Smooth muscle cell (in vitro differentiated cells): ENCODE data around the gene TAF5. TPM values are rescaled to one million over a fixed set of nuclear protein-coding genes. Genes with fewer than 3 reads are reported as not detected.

Source experiments
- DNase-seq: peaks from one replicate; lab custom pipeline; 2025; ENCODE audit not compliant: unreplicated experiment; lab: John Stamatoyannopoulos, UW
- H2AFZ ChIP-seq: fragments of 200-600 bp; sonication (generic); 2 replicates; pipeline ENCODE4 v1.6.0; 2016; ENCODE audit warnings: antibody characterized with exemption, low read depth, mild to moderate bottlenecking
- H3F3A ChIP-seq: fragments of 200-600 bp; sonication (generic); 2 replicates; pipeline ENCODE4 v1.6.0; 2017; ENCODE audit warnings: antibody characterized with exemption, low read depth
- H3K27ac ChIP-seq: fragments of 200-600 bp; sonication (generic); 2 replicates; pipeline ENCODE4 v1.5.1; 2016; ENCODE audit warnings: low read depth, mild to moderate bottlenecking
- H3K27me3 ChIP-seq: fragments of 200-600 bp; sonication (generic); 2 replicates; pipeline ENCODE4 v1.6.1; 2016; ENCODE audit warnings: low read depth, mild to moderate bottlenecking
- H3K36me3 ChIP-seq: fragments of 200-600 bp; sonication (generic); 2 replicates; pipeline ENCODE4 v1.5.1; 2016; ENCODE audit warnings: low read depth
- H3K4me1 ChIP-seq: fragments of 200-600 bp; sonication (generic); 2 replicates; pipeline ENCODE4 v1.5.1; 2016; ENCODE audit warnings: low read depth
- H3K4me2 ChIP-seq: fragments of 200-600 bp; sonication (generic); 2 replicates; pipeline ENCODE4 v1.6.0; 2016; ENCODE audit warnings: mild to moderate bottlenecking
- H3K4me3 ChIP-seq: fragments of 200-600 bp; sonication (generic); 2 replicates; pipeline ENCODE4 v1.5.1; 2016; ENCODE audit warnings: mild to moderate bottlenecking
- H3K79me2 ChIP-seq: fragments of 200-600 bp; sonication (generic); 2 replicates; pipeline ENCODE4 v1.6.0; 2016; ENCODE audit warnings: low read depth, mild to moderate bottlenecking
- H3K9ac ChIP-seq: fragments of 200-600 bp; sonication (generic); 2 replicates; pipeline ENCODE4 v1.6.0; 2016; ENCODE audit warnings: low read depth
- H3K9me3 ChIP-seq: fragments of 200-600 bp; sonication (generic); replicated peaks from 2 replicates; pipeline ENCODE4 v1.5.1; 2016; ENCODE audit warnings: low read depth
- H4K20me1 ChIP-seq: fragments of 200-600 bp; sonication (generic); 2 replicates; pipeline ENCODE4 v1.6.0; 2016; ENCODE audit warnings: low read depth
- WGBS: methylation state at CpG from one replicate; pipeline ENCODE4 v1.1.7; 2016; ENCODE audit warnings: low lambda C conversion rate; 5-methylcytosine and 5-hydroxymethylcytosine counted together
- polyA plus RNA-seq: library from polyadenylated mRNA; unstranded; fragments of >200 nt; fragmentation: Nextera tagmentation; extraction: Ambion mirVana; gene quantifications from 2 replicates; pipeline ENCODE4 v1.2.1, GENCODE V29; 2016
- total RNA-seq: library from RNA; depleted of rRNA; stranded (reverse); fragments of >200 nt; gene quantifications from 2 replicates; pipeline ENCODE4 v1.2.3, GENCODE V29; 2014
- TF ChIP-seq, protein P1 (sequence below): fragments of 200-600 bp; sonication (generic); IDR thresholded peaks from 2 replicates; pipeline ENCODE4 v1.5.1; 2017; ENCODE audit warnings: borderline replicate concordance, mild to moderate bottlenecking, antibody characterized with exemption; ENCODE audit not compliant: insufficient read depth, poor library complexity, severe bottlenecking

The TAF5 gene
- total and polyA plus RNA-seq, 2 experiments from 2014 or later: 3.5 to 4.5 TPM

DNA sequence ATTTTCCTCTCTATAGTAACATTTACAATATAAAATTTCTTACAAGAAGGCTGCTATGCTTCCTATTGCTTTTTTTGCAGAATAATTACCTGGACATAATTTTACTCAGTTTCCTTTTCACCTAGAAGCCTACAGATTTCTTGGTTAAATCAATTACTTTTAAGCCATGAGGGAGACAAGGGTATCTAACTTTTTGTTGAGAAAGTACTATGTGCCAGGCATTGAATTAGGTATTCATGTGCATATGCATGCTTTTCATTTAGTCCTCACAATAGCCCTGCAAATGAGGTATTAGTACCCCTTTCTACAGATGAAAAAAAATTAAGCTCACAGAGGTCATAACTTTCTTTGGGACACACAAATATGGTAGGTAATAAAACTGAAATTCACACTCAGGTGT lies 33.2 kb upstream of the TAF5 start:
- Histone ChIP-seq H3K4me3 (no peak overlapping the region), H3K27me3 (no peaks in the 10 kb centered on the region), H3K27ac (no peak overlapping the region), H3K9me3 (no peaks in the 10 kb centered on the region), H3F3A (no peaks in the 10 kb centered on the region), H3K4me2 (no peak overlapping the region), H3K9ac (no peak overlapping the region), H2AFZ (no peak overlapping the region), H3K79me2 (no peaks in the 10 kb centered on the region), H3K36me3 (no peaks in the 10 kb centered on the region), H4K20me1 (no peaks in the 10 kb centered on the region), H3K4me1 (no peaks in the 10 kb centered on the region)
- DNase-seq: no peak
- TF ChIP-seq, protein P1, sequence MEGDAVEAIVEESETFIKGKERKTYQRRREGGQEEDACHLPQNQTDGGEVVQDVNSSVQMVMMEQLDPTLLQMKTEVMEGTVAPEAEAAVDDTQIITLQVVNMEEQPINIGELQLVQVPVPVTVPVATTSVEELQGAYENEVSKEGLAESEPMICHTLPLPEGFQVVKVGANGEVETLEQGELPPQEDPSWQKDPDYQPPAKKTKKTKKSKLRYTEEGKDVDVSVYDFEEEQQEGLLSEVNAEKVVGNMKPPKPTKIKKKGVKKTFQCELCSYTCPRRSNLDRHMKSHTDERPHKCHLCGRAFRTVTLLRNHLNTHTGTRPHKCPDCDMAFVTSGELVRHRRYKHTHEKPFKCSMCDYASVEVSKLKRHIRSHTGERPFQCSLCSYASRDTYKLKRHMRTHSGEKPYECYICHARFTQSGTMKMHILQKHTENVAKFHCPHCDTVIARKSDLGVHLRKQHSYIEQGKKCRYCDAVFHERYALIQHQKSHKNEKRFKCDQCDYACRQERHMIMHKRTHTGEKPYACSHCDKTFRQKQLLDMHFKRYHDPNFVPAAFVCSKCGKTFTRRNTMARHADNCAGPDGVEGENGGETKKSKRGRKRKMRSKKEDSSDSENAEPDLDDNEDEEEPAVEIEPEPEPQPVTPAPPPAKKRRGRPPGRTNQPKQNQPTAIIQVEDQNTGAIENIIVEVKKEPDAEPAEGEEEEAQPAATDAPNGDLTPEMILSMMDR: no peak

DNA sequence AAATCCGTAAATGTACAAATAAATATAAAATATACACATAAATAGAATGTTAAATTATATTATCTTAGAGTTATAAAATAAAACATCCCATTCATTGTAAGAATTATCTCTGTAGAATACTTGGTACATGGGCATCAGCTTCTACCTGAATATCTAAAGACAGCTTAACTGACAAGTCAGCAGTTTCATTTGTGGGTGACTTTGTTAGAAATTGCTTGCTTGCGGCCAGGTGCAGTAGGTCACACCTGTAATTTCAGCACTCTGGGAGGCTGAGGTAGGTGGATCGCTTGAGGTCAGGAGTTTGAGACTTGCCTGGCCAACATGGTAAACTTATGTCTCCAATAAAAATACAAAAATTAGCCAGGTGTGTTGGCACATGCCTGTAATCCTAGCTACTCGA lies 31.4 kb upstream of the TAF5 start:
- Histone ChIP-seq H3K4me3 (no peak overlapping the region), H2AFZ (no peak overlapping the region), H3K27ac (no peak overlapping the region), H4K20me1 (no peaks in the 10 kb centered on the region), H3K79me2 (no peaks in the 10 kb centered on the region), H3K9ac (no peak overlapping the region), H3K27me3 (no peaks in the 10 kb centered on the region), H3K9me3 (no peaks in the 10 kb centered on the region), H3K4me1 (no peaks in the 10 kb centered on the region), H3K36me3 (no peaks in the 10 kb centered on the region), H3K4me2 (no peak overlapping the region), H3F3A (no peaks in the 10 kb centered on the region)
- TF ChIP-seq, protein P1: no peak
- DNase-seq: no peak
- WGBS: 98% methylated on average over 4 of the region's 4 CpGs

DNA sequence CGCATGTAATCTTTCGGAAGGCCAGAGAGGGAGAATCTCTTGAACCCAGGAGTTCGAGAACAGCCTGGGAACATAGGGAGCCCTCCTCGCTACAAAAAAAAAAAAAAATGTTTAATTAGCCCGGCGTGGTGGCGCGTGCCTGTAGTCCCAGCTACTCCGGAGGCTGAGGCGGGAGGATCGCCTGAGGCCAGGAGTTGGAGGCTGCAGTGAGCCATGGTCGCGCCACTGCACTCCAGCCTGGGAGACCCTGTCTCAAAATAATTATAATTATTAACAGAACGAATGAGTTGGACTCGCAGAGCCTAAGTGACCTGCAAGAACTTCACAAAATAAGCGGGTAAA lies 17.6 kb upstream of the TAF5 start:
- peaks cover 13% of the 10 kb centered on the region for H3K79me2 ChIP-seq
- peaks cover 5% of the 10 kb centered on the region for H3K36me3 ChIP-seq
- H3F3A ChIP-seq: no peaks in the 10 kb centered on the region
- no peak for DNase-seq
- no peaks in the 10 kb centered on the region for H4K20me1 ChIP-seq
- H3K4me3 ChIP-seq: peak overlapping the region; percentile 85
- peak overlapping the region; percentile 98 for H2AFZ ChIP-seq
- TF ChIP-seq, protein P1: no peak
- H3K4me1 ChIP-seq: peaks cover 9% of the 10 kb centered on the region
- no peaks in the 10 kb centered on the region for H3K9me3 ChIP-seq
- peak overlapping the region; percentile 58 for H3K9ac ChIP-seq
- 50% methylated on average over 16 of the region's 16 CpGs for WGBS
- H3K27ac ChIP-seq: peak overlapping the region; percentile 64
- H3K27me3 ChIP-seq: no peaks in the 10 kb centered on the region
- H3K4me2 ChIP-seq: peak overlapping the region; percentile 90

DNA sequence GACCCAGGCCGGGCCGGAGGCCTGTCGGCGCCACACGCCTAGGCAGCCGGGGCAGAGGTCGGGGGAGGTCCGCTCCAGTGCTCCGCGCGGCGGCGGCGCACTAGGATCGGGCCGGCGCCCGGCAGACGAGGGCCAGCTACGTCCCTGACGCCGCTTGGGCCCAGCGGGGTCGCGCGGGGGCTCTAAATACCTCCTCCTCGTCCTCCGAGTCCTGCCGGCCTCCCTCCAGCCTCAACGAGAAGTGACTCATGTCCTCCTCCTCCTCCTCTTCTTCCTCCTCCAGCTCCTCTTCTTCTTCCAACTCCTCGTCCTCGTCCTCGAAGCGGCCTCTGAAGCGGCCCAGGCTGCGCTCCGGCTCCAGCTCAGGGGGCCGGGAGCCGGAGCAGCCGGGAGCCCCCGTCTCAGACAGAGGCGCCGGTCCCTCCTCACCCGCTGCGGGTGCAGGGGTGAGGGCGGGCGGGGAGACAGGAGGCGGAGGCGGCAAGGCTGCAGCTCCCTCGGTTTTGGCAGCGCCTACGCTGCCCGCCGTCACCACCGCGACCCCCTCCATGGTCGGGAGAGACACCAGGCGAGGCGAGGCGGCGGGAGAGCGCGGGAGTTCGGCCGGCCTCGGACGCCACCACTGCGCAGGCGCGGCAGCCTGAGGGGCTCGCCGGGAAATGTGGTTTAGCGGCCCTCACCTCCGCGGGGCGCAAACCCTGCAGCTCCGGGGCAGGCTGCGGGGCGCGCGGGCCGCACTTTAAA lies 17.1 kb upstream of the TAF5 start, which contains the start of gene PCGF6:
PCGF6 (minus strand) TSS at position 624 of the 744 bp plus-strand sequence; CDS start at position 550, 74 bp downstream.
- H3K36me3 ChIP-seq: peaks cover 4% of the 10 kb centered on the region
- H3K4me1 ChIP-seq: peaks cover 9% of the 10 kb centered on the region
- under 1% methylated on average over 80 of the region's 82 CpGs for WGBS
- peak; percentile 61 for DNase-seq
- H3K4me3 ChIP-seq: peak within 1 kb of the TSS; percentile 85
- no peaks in the 10 kb centered on the region for H4K20me1 ChIP-seq
- peak within 1 kb of the TSS; percentile 58 for H3K9ac ChIP-seq
- H3K9me3 ChIP-seq: no peaks in the 10 kb centered on the region
- H3K79me2 ChIP-seq: peaks cover 13% of the 10 kb centered on the region
- H2AFZ ChIP-seq: peak within 1 kb of the TSS; percentile 98
- H3K4me2 ChIP-seq: peak within 1 kb of the TSS; percentile 90
- TF ChIP-seq, protein P1: no peak
- H3K27me3 ChIP-seq: no peaks in the 10 kb centered on the region
- peak within 1 kb of the TSS; percentile 64 for H3K27ac ChIP-seq
- H3F3A ChIP-seq: no peaks in the 10 kb centered on the region
